ENCODE data around the gene PUM1.

The PUM1 gene

DNA sequence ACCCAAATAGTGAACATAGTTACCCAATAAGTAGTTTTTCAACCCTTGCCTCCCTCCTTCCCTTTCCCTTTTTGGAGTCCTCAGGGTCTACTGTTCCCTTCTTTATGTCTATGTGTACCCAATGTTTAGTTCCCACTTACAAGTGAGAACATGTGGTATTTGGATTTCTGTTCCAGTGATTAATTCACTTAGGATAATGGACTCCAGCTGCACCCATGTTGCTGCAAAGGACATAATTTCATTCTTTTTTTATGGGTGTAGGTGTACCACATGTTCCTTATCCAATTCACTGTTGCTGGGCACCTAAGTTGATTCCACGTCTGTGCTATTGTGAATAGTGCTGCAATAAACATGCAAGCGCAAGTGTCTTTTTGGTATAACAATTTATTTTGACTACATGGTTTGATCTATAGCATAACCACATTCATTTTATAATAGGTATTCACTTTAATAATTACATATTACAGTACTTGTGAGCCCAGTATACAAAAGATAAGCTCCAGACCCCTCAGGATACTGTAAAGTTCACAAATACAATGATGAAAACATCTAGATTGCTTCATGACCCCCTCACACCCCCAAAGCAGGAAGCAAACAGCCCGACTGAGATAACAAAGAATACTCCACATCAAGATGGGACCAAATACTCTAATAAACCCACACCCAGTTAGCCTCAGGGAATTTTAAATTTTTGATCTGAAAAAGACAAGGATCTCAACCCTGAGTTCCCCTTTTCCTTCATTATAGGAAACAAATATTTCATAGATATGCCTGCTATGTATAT, 45.3 kb downstream of the PUM1 start:
- TF ChIP-seq, protein P1, sequence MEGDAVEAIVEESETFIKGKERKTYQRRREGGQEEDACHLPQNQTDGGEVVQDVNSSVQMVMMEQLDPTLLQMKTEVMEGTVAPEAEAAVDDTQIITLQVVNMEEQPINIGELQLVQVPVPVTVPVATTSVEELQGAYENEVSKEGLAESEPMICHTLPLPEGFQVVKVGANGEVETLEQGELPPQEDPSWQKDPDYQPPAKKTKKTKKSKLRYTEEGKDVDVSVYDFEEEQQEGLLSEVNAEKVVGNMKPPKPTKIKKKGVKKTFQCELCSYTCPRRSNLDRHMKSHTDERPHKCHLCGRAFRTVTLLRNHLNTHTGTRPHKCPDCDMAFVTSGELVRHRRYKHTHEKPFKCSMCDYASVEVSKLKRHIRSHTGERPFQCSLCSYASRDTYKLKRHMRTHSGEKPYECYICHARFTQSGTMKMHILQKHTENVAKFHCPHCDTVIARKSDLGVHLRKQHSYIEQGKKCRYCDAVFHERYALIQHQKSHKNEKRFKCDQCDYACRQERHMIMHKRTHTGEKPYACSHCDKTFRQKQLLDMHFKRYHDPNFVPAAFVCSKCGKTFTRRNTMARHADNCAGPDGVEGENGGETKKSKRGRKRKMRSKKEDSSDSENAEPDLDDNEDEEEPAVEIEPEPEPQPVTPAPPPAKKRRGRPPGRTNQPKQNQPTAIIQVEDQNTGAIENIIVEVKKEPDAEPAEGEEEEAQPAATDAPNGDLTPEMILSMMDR (conservative IDR thresholded peaks at IDR 0.05), result no peak
- peak overlapping the region; percentile 5; the same call in 1 of the 2 replicates for H3K27ac ChIP-seq

DNA sequence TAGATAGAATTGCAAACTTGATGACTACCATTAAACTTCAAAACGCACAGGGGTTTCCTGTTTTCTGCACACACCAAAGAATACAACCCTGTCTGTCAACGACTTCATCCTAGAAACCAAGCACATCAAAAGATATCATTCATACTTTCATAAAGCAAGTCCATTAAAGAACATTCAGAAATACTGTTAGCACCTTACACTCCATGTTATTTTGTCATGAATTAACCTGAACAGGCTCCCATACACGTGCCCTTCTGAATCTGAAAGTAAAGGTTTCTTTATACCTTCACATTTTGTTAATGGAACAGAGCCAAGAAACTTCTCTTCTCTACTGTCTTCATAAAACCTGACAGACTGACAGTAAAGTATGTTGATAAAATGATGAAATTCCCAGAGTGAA, 46.1 kb downstream of the PUM1 start:
- TF ChIP-seq, protein P1 (conservative IDR thresholded peaks at IDR 0.05), result no peak
- peak overlapping the region; percentile 5; the same call in 1 of the 2 replicates for H3K27ac ChIP-seq

DNA sequence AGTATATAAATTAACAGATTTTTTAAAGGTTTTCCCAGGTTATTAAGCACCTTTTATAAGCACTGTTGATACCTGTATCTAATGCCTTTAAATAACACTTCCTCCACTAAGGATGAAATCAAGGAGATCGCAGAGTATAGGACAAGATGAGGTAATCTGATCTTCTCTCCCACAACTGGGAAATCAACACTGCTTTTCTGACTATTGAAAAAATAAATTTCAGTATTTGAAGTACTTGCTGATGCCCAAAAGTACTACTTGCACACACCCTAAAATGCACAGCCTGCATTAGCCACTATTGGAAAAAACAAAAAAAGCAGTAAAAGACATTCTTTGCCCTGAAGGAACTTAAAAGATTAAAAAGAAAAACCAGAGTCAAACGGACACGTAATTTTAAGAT, 48.6 kb downstream of the PUM1 start:
- TF ChIP-seq, protein P1 (conservative IDR thresholded peaks at IDR 0.05), result no peak
- H3K27ac ChIP-seq, result no peak overlapping the region

DNA sequence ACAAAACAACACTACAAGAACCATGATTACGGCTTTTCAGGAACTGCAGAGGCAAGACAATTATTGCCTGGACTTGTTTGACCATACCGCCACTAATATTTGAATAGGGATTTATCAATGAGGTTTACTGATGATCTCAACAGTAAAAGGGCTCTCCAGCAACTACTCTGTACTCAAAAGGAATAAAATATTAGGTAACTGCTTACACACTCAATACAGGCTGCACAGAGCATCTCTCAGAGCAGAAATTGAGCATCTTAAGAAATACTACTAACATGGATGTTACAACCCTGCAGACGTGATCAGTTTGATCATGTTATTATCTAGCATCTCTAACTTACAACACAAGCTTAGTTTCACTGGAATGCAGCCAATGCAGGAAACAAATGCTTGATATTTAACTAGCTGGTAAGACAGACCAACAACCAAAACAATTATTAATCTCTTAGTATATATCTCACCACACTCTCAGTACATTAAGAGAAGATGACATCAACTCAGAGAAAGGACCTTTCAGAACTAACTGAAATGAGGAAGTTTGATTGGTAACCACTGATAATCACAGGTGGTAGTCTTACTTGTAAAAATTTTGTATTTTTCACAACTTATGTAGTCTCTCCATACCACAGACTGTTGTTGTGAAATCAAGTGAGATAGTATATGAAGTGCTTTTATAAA, 52.2 kb downstream of the PUM1 start:
- TF ChIP-seq, protein P1 (conservative IDR thresholded peaks at IDR 0.05), result no peak
- H3K27ac ChIP-seq, result peak overlapping the region; percentile 67

DNA sequence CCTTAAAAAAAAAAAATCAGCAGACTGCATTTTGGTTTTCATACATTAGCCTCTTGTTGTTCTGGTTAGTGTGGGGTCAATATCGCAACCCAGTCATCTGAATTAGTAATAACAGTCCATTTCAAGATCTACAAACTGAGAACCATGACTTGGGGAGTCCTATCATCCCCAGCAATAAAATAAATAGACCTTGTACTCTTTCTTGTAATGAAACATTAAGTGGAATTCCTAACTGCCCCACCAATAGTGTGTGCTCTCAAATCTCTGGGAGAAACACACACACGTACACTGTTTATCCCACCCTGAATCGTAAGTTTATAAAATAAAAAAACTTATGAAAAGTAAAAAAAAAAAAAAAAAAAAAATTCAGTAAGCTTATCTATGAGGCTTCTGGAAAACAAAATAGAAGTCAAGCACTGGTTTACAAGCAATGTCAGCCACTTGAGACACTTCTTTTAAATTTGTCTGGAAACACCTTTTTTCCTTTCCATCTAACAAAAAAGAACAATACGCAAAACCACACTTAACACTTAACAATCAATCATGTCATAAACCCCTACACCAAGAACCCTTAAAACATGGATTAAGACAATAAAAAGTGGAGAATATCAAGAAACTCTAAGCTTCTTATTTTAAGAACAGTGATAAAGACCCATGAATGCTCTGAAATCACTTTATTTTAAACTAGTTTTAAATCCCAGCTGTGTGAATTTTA, 53.1 kb downstream of the PUM1 start:
- H3K27ac ChIP-seq, result peak overlapping the region; percentile 67
- TF ChIP-seq, protein P1 (conservative IDR thresholded peaks at IDR 0.05), result no peak

DNA sequence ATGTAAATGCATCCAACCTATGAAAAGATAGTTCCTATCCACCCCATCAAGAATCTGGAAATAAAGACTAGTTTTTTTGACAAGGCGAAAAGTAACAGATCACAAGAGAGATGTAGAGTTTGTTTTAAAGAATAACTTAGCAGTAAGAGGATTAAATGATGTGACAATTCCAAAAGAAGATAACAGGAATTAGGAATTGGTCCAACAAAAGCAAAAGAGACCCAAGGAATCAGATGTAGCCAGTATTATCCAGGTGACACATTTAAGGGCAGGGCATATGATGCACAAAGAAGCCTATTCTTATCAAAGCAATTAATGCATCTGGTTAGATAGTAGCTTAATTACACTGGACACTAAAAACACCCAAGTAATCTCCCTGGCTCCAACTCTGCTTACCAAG, 53.8 kb downstream of the PUM1 start:
- peak overlapping the region; percentile 67; the same call in 1 of the 2 replicates for H3K27ac ChIP-seq
- TF ChIP-seq, protein P1 (conservative IDR thresholded peaks at IDR 0.05), result no peak

Data from VCaP (cell line).